GM19455 (cell line): ENCODE data around the gene NELL2.

ENCODE experiments used
- ATAC-seq: cut with Tn5 transposase; IDR thresholded peaks from one replicate; pipeline ENCODE4 v1.9.1; 2021; ENCODE audit not compliant: unreplicated experiment

NELL2 gene

GRCh38 chr12:44628180-44628579, 247.9 kb downstream of the NELL2 start:
- ATAC-seq, result no peak

GRCh38 chr12:44627387-44628166, 248.5 kb downstream of the NELL2 start:
- ATAC-seq, result no peak

- ATAC-seq, result no peak
These were observed 249.2 kb downstream of the NELL2 start for GRCh38 chr12:44626883-44627282.

- ATAC-seq, result no peak
These were observed 257.2 kb downstream of the NELL2 start for GRCh38 chr12:44618946-44619345.

GRCh38 chr12:44616402-44616801, 259.7 kb downstream of the NELL2 start:
- no peak for ATAC-seq

- ATAC-seq, result no peak
These were observed 264.6 kb downstream of the NELL2 start for GRCh38 chr12:44611538-44611937.

GRCh38 chr12:44603701-44604100, 272.4 kb downstream of the NELL2 start:
- no peak for ATAC-seq

- ATAC-seq, result no peak
These were observed 283.5 kb downstream of the NELL2 start for GRCh38 chr12:44592626-44593025.

- ATAC-seq, result no peak
These were observed 286.4 kb downstream of the NELL2 start for GRCh38 chr12:44589697-44590096.

- no peak for ATAC-seq
These were observed 287.5 kb downstream of the NELL2 start for GRCh38 chr12:44588651-44589050.

- no peak for ATAC-seq
These were observed 291.5 kb downstream of the NELL2 start for GRCh38 chr12:44584625-44585024.

GRCh38 chr12:44582521-44582920, 293.6 kb downstream of the NELL2 start:
- ATAC-seq, result no peak

- ATAC-seq, result no peak
These were observed 294.4 kb downstream of the NELL2 start for GRCh38 chr12:44581642-44582242.

GRCh38 chr12:44574586-44574985, 301.5 kb downstream of the NELL2 start:
- no peak for ATAC-seq

GRCh38 chr12:44573723-44574122, 302.4 kb downstream of the NELL2 start:
- no peak for ATAC-seq

- ATAC-seq, result no peak
These were observed 305.0 kb downstream of the NELL2 start for GRCh38 chr12:44571006-44571550.

GRCh38 chr12:44570036-44570583, 306.0 kb downstream of the NELL2 start:
- no peak for ATAC-seq

- no peak for ATAC-seq
These were observed 311.0 kb downstream of the NELL2 start for GRCh38 chr12:44565163-44565562.

GRCh38 chr12:44563486-44563885, 312.6 kb downstream of the NELL2 start:
- ATAC-seq, result no peak

- ATAC-seq, result no peak
These were observed 317.6 kb downstream of the NELL2 start for GRCh38 chr12:44558340-44559100.

- ATAC-seq, result no peak
These were observed 320.7 kb downstream of the NELL2 start for GRCh38 chr12:44555454-44555853.
